LNCaP clone FGC (cell line): Measurements from ENCODE around the gene GRK4.

Experiments
- DNase-seq: peaks from one replicate; pipeline ENCODE4 v3.0.0-alpha.2; 2011; ENCODE audit warnings: low read depth
- H3K4me3 ChIP-seq: 2 replicates; pipeline ENCODE4 v1.5.1; 2011; ENCODE audit warnings: mild to moderate bottlenecking, low read depth, low read length, control low read depth
- CTCF ChIP-seq: IDR thresholded peaks from 2 replicates; pipeline ENCODE4 v1.5.1; 2012; ENCODE audit warnings: mild to moderate bottlenecking; ENCODE audit not compliant: control insufficient read depth, insufficient read depth; ENCODE audit errors: extremely low read depth

Gene GRK4

GRCh38 chr4:2946812-2947600 is 16.4 kb upstream of the GRK4 start:
- H3K4me3 ChIP-seq = no peak overlapping the region
- no peak for TF ChIP-seq CTCF
- no peak for DNase-seq

- TF ChIP-seq CTCF = no peak
- no peak overlapping the region for H3K4me3 ChIP-seq
- no peak for DNase-seq
These were observed 15.4 kb upstream of the GRK4 start for GRCh38 chr4:2947926-2948325.

GRCh38 chr4:2948895-2949781 is 14.2 kb upstream of the GRK4 start:
- peak; percentile 65 for TF ChIP-seq CTCF
- no peak overlapping the region for H3K4me3 ChIP-seq
- DNase-seq = no peak

GRCh38 chr4:2949782-2950125 is 13.6 kb upstream of the GRK4 start:
- DNase-seq = no peak
- H3K4me3 ChIP-seq = no peak overlapping the region
- TF ChIP-seq CTCF = no peak

GRCh38 chr4:2950221-2950989 is 13.0 kb upstream of the GRK4 start:
- H3K4me3 ChIP-seq = no peak overlapping the region
- no peak for DNase-seq
- TF ChIP-seq CTCF = no peak

GRCh38 chr4:2953496-2953895 is 9.9 kb upstream of the GRK4 start:
- DNase-seq = no peak
- H3K4me3 ChIP-seq = no peak overlapping the region
- TF ChIP-seq CTCF = no peak
